NCI-H2227 (cell line): Measurements from ENCODE around the gene KRT86.
A peak's percentile ranks its signal among the peaks of the same experiment; 100 is the strongest.
"Not testable (repeated sequence)": the region's sequence is repeated elsewhere in the genome, so short reads cannot be mapped to it uniquely, and the experiment has no call there.

ENCODE experiments used
- DNase-seq: peaks from one replicate; lab custom pipeline; 2025; ENCODE audit not compliant: unreplicated experiment; lab: John Stamatoyannopoulos, UW

Gene KRT86

GRCh38 chr12:52267266-52267665 is 7.2 kb upstream of the KRT86 start:
- DNase-seq = no peak

- no peak for DNase-seq
Observed at GRCh38 chr12:52267699-52268098, 6.7 kb upstream of the KRT86 start.

- no peak for DNase-seq
Observed at GRCh38 chr12:52268212-52268611, 6.2 kb upstream of the KRT86 start.

GRCh38 chr12:52270541-52271070 is 3.8 kb upstream of the KRT86 start:
- DNase-seq = no peak

GRCh38 chr12:52271158-52271557 is 3.3 kb upstream of the KRT86 start:
- no peak for DNase-seq

GRCh38 chr12:52275686-52276085 is 1.2 kb downstream of the KRT86 start:
- no peak for DNase-seq

- DNase-seq = no peak
Observed at GRCh38 chr12:52277486-52278245, 3.2 kb downstream of the KRT86 start.

GRCh38 chr12:52278575-52279421 is 4.4 kb downstream of the KRT86 start:
- DNase-seq = peak; percentile 71

- no peak for DNase-seq
Observed at GRCh38 chr12:52279422-52280318, 5.2 kb downstream of the KRT86 start.

- DNase-seq = no peak
Observed at GRCh38 chr12:52280319-52280795, 5.9 kb downstream of the KRT86 start.

- DNase-seq = no peak
Observed at GRCh38 chr12:52280796-52281560, 6.5 kb downstream of the KRT86 start.

- no peak for DNase-seq
Observed at GRCh38 chr12:52284562-52285171, 10.2 kb downstream of the KRT86 start.

- no peak for DNase-seq
Observed at GRCh38 chr12:52285172-52285745, 10.8 kb downstream of the KRT86 start.

- no peak for DNase-seq
Observed at GRCh38 chr12:52285851-52286530, 11.5 kb downstream of the KRT86 start.

GRCh38 chr12:52286857-52287785 is 12.7 kb downstream of the KRT86 start:
- not testable (repeated sequence) for DNase-seq

- DNase-seq = not testable (repeated sequence)
Observed at GRCh38 chr12:52287816-52288805, 13.7 kb downstream of the KRT86 start.
